Measurements from ENCODE around the gene HAO2.
"Not testable (repeated sequence)": the region's sequence is repeated elsewhere in the genome, so short reads cannot be mapped to it uniquely, and the experiment has no call there.

The HAO2 gene

DNA sequence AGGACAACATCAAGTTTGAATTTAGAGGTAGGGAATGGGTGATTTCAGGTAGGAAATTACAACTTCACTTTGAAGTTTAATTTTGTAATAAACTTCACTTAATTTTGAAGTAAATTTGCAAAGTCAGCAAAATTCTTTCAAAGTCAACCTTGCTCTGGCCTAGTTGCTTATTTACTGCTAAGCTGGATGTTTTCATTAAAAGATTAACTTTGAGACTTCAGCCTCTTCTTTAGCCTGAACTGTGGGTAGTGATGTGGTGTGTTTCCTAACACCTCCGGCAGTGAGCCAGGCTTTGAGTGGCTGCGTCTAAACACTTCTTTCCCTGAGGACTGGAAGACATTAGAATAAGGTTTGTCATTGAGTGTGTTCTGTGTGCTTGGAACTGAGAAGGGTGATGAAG lies at the start of gene HAO2:
TSS of gene HAO2 (plus strand) at position 232 of the 400 bp plus-strand sequence. CDS start 12,301 bp downstream, outside the sequence.
- DNase-seq, result no peak

DNA sequence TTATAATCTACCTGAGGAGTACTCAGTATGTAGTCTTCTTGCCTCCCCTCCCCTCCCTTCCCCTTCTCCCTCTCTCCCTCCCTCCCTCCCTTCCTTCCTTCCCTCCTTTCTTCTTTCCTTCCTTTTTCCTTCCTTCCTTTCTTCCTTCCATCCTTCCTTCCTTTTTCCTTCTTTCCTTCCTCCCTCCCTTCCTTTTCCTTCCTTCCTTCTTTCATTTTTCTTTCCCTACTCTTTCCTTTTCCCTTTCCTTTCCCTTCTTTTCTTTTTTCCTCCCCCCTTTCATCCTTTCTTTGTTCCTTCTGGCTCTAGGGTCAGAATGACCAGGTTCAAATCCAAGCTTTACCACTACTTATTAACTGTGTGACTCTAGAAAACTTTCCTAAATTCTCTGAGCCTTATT lies 48.5 kb upstream of the HAO2 start:
- no peak for DNase-seq

DNA sequence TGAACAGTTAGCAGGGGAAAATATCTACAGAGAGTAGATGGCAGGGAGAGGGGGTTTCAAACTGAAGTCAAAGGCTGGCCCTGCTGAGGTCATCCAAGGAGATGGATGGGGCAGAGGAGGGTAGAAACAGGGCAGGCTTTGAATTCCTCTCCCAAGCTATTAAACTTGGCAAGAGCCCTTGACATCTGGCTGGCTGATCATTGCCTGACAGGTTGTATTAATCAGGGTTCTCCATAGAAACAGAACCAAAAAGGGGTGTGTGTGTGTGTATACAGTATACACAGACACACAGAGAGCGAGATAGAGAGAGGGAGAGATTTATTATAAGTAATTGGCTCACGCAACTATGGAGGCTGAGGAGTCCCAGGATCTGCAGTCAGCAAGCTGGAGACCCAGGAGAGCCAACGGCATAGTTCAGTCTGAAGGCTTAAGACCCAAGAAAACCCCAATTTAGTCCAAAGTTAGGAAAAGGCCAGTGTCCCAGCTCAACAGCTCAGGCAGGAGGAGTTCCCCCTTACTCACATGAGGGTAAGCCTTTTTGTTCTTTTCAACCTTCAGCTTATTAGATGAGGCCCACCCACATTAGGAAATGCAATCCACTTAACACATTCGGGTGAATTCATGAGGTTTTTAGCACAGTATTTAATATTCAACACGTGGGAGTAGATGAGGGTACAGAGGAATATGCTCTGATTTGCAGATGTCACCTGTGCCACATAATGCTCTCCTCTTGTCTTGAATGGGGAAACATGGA lies 46.7 kb upstream of the HAO2 start:
- no peak for DNase-seq

- DNase-seq, result no peak
Observed at GRCh38 chr1:119323216-119323982, 45.2 kb upstream of the HAO2 start.

GRCh38 chr1:119324198-119324597 lies 44.4 kb upstream of the HAO2 start:
- DNase-seq, result no peak

GRCh38 chr1:119326251-119326650 lies 42.3 kb upstream of the HAO2 start:
- DNase-seq, result no peak

GRCh38 chr1:119327094-119327449 lies 41.5 kb upstream of the HAO2 start:
- no peak for DNase-seq

DNA sequence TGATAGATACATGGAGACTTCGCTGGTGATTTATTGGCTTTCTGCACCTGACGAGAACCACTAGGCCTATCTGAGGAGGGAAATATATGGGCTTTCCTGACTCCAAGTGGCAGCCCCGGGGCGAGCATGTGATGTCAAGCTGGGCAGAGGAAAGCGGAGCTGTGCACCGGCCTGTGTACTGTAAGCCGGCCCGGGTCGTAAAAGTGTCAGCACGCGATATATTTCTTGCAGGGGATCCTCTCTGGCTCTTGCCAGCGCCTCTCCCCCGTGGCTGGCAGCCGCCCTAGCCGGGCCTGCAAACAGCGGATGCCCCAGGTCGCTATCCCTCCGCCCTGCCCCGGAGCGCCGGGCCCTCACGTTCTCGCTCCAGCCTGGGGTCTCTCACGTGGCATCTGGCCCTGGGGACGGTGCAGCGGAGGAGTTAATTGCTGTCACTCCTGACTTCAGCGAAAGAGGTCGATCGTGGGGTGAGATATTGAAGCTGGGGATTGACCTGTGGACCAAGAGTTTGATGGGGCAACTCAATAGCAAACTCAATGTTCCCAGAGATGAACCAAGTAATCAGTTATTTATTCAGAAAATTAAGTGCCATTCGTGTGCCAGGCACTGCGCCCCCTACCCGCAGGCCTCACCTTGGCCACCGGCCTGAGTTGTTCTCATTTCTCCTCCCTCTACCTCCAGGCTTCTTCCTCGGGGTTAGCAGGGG lies 41.0 kb upstream of the HAO2 start:
- DNase-seq, result peak; percentile 26

GRCh38 chr1:119329541-119330461 lies 38.8 kb upstream of the HAO2 start:
- no peak for DNase-seq

DNA sequence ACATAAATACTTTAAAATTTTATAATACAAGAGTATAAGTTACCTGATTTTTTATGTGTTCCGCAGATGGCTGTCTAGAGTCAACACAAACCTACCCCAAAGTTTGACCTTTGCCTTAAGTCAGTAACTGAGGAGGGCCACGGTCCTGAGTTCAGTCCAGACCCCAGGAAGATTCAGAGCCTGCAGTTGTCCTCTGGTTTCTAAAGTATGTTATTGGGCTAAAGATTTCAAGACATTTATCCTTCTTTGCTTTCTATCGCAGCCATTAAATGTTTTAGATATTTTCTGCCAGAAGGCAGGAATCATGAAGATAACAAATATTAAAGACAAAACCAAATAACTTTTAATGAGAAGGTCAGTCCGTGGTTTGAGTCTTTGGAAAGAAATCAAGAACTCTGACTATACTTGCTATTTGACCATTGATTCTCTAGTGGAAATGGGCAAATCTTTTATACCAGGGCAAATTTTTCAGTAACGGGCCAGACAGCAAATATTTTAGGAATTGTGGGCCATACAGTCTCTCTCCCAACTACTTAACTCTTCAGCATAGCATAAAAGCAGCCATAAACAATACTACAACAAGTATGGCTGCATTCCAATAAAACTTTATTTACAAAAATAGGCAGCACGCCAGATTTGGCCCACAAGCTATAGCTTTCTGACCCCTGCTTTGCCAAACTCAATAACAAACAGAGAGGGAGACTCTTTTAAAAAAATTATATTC lies 38.0 kb upstream of the HAO2 start:
- no peak for DNase-seq

- no peak for DNase-seq
Observed at GRCh38 chr1:119331190-119331515, 37.4 kb upstream of the HAO2 start.

- DNase-seq, result no peak
Observed at GRCh38 chr1:119331915-119332314, 36.7 kb upstream of the HAO2 start.

DNA sequence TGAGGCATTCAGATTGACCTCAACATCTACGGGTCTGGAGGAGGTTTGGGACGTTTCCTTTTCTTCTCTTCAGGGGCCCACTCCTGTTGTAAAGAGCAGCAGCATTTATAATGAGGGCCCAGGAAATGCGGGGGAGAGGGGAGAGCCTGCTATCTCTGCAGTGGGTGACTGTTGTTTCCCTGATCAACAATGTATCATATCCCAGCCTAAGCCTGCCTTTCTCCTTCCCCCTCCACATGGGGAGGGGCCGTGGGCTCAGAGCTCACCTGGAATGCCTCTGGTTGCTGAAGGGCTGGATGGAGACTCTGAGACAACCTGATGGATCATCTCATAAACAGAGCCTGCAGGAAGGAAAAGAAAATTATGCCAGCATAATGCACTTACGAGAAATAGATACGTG lies 36.0 kb upstream of the HAO2 start:
- DNase-seq, result no peak

DNA sequence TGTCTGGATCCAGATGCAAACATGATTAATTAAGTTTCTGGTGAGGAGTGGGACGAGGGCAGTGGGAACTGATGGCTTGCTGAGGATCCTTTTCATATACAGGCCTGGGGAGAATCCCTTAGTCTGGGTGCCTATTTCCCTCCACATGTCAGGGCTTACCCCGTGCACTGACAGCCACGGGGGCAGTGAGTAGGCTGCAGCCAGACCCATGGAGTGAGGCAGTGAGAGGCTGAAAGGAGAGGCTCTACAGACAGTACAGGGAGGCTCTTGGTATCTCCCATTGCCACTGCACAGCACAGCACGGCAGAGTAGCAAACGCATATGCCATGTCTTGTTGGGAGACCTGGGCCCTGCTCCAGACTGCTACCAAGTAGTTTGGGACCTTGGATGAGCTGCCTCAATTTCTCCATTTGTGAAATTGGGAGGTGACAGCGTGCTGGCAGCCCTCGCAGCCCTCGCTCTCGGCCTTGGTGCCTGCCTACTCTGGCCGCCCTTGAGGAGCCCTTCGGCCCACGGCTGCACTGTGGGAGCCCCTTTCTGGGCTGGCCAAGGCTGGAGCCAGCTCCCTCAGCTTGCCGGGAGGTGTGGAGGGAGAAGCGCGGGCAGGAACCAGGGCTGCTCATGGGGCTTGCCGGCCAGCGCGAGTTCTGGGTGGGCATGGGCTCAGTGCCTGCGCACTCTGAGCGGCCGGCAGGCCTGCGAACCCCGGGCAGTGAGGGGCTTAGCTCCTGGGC lies 35.3 kb upstream of the HAO2 start:
- DNase-seq, result no peak

- DNase-seq, result not testable (repeated sequence)
Observed at GRCh38 chr1:119333897-119334250, 34.7 kb upstream of the HAO2 start.

DNA sequence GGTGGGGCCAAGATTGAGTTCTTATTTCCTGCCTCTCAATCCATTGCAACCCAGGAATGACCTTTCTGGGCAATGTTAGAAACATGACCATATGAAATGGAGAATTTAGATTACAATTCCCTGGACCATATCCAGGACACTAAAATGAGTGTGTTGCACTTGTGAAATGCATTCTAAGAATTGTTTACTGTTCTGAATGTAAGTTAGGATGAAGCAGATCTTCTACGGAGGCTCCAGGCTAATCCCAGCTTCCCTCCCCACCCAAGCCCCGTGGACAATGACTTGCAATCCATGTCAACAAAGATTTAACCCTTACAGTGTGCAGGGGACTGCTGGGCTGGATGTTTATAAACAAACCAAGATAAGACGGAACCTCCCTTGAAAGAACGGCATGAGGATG lies 31.7 kb upstream of the HAO2 start:
- no peak for DNase-seq

GRCh38 chr1:119338004-119338403 lies 30.6 kb upstream of the HAO2 start:
- DNase-seq, result no peak

GRCh38 chr1:119338757-119339156 lies 29.8 kb upstream of the HAO2 start:
- no peak for DNase-seq

DNA sequence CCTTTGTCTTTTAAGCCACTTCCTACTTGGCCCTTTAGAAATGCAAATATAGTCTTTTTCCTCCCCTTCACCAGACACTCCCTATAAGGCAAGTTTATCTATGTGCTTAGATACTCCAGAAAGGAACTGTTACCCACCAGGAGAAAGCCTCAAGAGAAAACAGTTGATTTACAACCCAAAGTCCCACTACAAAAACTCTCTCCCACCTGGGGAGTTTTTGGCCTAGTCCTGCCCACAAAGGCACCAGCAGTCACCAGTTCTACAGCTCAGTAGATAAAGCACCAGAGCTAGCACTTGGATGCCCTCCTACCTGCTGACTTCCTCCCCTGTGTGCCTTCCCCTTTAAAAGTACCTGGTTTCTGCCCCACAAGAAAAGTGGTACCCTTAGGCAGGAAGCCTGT lies 27.7 kb upstream of the HAO2 start:
- no peak for DNase-seq

DNA sequence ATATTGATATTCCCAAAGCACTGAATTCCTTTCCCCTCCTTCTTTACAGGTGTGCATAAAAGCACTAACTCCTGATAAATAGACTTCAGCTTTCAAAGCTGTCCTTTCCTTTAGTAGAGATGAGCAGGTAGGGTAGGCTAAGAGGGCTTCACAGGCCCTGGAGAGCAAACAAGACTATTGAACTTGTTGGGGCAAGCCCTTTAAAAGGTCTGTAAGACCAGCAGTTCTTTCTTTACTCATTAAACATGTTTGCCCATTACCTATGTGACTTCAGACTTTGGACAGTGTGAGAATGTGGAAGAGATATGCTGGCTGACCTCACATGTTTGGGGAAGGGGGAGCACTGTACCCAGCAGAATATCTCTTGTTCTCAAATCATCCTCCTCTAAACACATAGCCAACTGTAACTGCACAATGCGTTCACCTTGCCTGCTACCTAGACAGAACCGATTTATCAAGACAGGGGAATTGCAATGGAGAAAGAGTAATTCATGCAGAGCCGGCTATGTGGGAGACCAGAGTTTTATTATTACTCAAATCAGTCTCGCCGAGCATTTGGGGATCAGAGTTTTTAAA lies 27.1 kb upstream of the HAO2 start:
- no peak for DNase-seq

GRCh38 chr1:119345398-119345797 lies 23.2 kb upstream of the HAO2 start:
- DNase-seq, result no peak

Data from NCI-H1092 (cell line).